MM.1S (cell line): ENCODE measurements around the gene VAV2.

Experiments
- DNase-seq: peaks from one replicate; pipeline ENCODE4 v3.0.0-alpha.2; 2015
- H2AFZ ChIP-seq: fragments of 300-600 bp; sonication (generic); 2 replicates; pipeline ENCODE4 v1.6.0; 2016; ENCODE audit warnings: antibody characterized with exemption, low read length
- H3F3A ChIP-seq: fragments of 300-600 bp; sonication (generic); 2 replicates; pipeline ENCODE4 v1.6.1; 2016; ENCODE audit warnings: mild to moderate bottlenecking, antibody characterized with exemption, low read length, moderate library complexity, mixed read lengths; ENCODE audit not compliant: insufficient read depth
- H3K27ac ChIP-seq: fragments of 300-600 bp; sonication (generic); 2 replicates; pipeline ENCODE4 v1.5.1; 2016; ENCODE audit warnings: mild to moderate bottlenecking, low read length
- H3K27me3 ChIP-seq: fragments of 300-600 bp; sonication (generic); replicated peaks from 2 replicates; pipeline ENCODE4 v1.6.0; 2016; ENCODE audit warnings: low read length; ENCODE audit not compliant: insufficient read depth
- H3K36me3 ChIP-seq: fragments of 300-600 bp; sonication (generic); replicated peaks from 2 replicates; pipeline ENCODE4 v1.6.1; 2016; ENCODE audit warnings: mild to moderate bottlenecking, low read length, mixed read lengths; ENCODE audit not compliant: insufficient read depth
- H3K4me1 ChIP-seq: fragments of 300-600 bp; sonication (generic); 2 replicates; pipeline ENCODE4 v1.6.1; 2016; ENCODE audit warnings: low read length, mixed read lengths
- H3K4me2 ChIP-seq: fragments of 300-600 bp; sonication (generic); 2 replicates; pipeline ENCODE4 v1.6.0; 2016; ENCODE audit warnings: low read depth, low read length
- H3K4me3 ChIP-seq: fragments of 300-600 bp; sonication (generic); 2 replicates; pipeline ENCODE4 v1.5.1; 2016; ENCODE audit warnings: low read length, mixed read lengths
- H3K79me2 ChIP-seq: fragments of 300-600 bp; sonication (generic); 2 replicates; pipeline ENCODE4 v1.6.1; 2016; ENCODE audit warnings: mixed run types, low read length, mixed read lengths
- H3K9ac ChIP-seq: fragments of 300-600 bp; sonication (generic); 2 replicates; pipeline ENCODE4 v1.6.1; 2016; ENCODE audit warnings: low read length, mixed read lengths
- H3K9me2 ChIP-seq: fragments of 300-600 bp; sonication (generic); replicated peaks from 2 replicates; pipeline ENCODE4 v1.6.1; 2016; ENCODE audit warnings: mild to moderate bottlenecking, low read length, mixed read lengths; ENCODE audit not compliant: insufficient read depth
- H3K9me3 ChIP-seq: fragments of 300-600 bp; sonication (generic); replicated peaks from 2 replicates; pipeline ENCODE4 v1.6.1; 2016; ENCODE audit warnings: mild to moderate bottlenecking, low read length, mixed read lengths; ENCODE audit not compliant: insufficient read depth
- H4K20me1 ChIP-seq: fragments of 300-600 bp; sonication (generic); 2 replicates; pipeline ENCODE4 v1.6.1; 2016; ENCODE audit warnings: mild to moderate bottlenecking, low read length, moderate library complexity, mixed read lengths; ENCODE audit not compliant: insufficient read depth
- CTCF ChIP-seq: fragments of 300-600 bp; sonication (generic); IDR thresholded peaks from 2 replicates; pipeline ENCODE4 v1.5.1; 2016; ENCODE audit warnings: antibody characterized with exemption, low read length, mixed read lengths
- EZH2 ChIP-seq: fragments of 300-600 bp; sonication (generic); optimal IDR thresholded peaks from 2 replicates; pipeline ENCODE3; 2017; ENCODE audit warnings: low read depth, mild to moderate bottlenecking, antibody characterized with exemption, low read length, mixed read lengths
- EZH2phosphoT487 ChIP-seq: fragments of 300-600 bp; sonication (generic); IDR thresholded peaks from 2 replicates; pipeline ENCODE4 v1.6.1; 2018; ENCODE audit warnings: antibody characterized with exemption, low read length

VAV2 gene

GRCh38 chr9:134033516-134034214 lies 41.5 kb upstream of the VAV2 start:
- Histone ChIP-seq H3K4me1 (peaks cover 3% of the 10 kb centered on the region; the same call in 1 of the 2 replicates), H3F3A (no peaks in the 10 kb centered on the region), H3K4me2 (no peak overlapping the region), H3K9ac (no peak overlapping the region), H3K79me2 (no peaks in the 10 kb centered on the region), H3K27ac (no peak overlapping the region), H3K9me3 (no peaks in the 10 kb centered on the region), H3K27me3 (no peaks in the 10 kb centered on the region), H3K9me2 (no peaks in the 10 kb centered on the region), H4K20me1 (no peaks in the 10 kb centered on the region), H2AFZ (no peak overlapping the region), H3K4me3 (no peak overlapping the region), H3K36me3 (no peaks in the 10 kb centered on the region)
- no peak for DNase-seq
- TF ChIP-seq CTCF (no peak), EZH2 (no peak), EZH2phosphoT487 (no peak)

- no peak for TF ChIP-seq CTCF
- no peak for TF ChIP-seq EZH2
- H3K9ac ChIP-seq = no peak overlapping the region
- no peaks in the 10 kb centered on the region for H3F3A ChIP-seq
- H4K20me1 ChIP-seq = no peaks in the 10 kb centered on the region
- no peaks in the 10 kb centered on the region for H3K9me2 ChIP-seq
- no peaks in the 10 kb centered on the region for H3K79me2 ChIP-seq
- no peaks in the 10 kb centered on the region for H3K9me3 ChIP-seq
- no peak for DNase-seq
- no peak overlapping the region for H2AFZ ChIP-seq
- H3K4me3 ChIP-seq = no peak overlapping the region
- no peaks in the 10 kb centered on the region for H3K36me3 ChIP-seq
- no peaks in the 10 kb centered on the region for H3K27me3 ChIP-seq
- H3K4me1 ChIP-seq = peaks cover 3% of the 10 kb centered on the region; the same call in 1 of the 2 replicates
- H3K27ac ChIP-seq = no peak overlapping the region
- no peak overlapping the region for H3K4me2 ChIP-seq
Observed at GRCh38 chr9:134032456-134033222, 40.5 kb upstream of the VAV2 start.

GRCh38 chr9:134031783-134032182 lies 39.7 kb upstream of the VAV2 start:
- Histone ChIP-seq H2AFZ (no peak overlapping the region), H3F3A (no peaks in the 10 kb centered on the region), H3K9me2 (no peaks in the 10 kb centered on the region), H3K4me1 (peaks cover 3% of the 10 kb centered on the region; the same call in 1 of the 2 replicates), H3K9ac (no peak overlapping the region), H3K27me3 (no peaks in the 10 kb centered on the region), H3K4me3 (no peak overlapping the region), H4K20me1 (no peaks in the 10 kb centered on the region), H3K4me2 (no peak overlapping the region), H3K36me3 (no peaks in the 10 kb centered on the region), H3K79me2 (no peaks in the 10 kb centered on the region), H3K27ac (no peak overlapping the region), H3K9me3 (no peaks in the 10 kb centered on the region)
- no peak for DNase-seq
- TF ChIP-seq EZH2 (no peak), CTCF (no peak), EZH2phosphoT487 (no peak)
